GM18499 (cell line): ENCODE results near the gene CSH2.

ENCODE experiments used
- ATAC-seq: cut with Tn5 transposase; IDR thresholded peaks from one replicate; pipeline ENCODE4 v1.9.1; 2021; ENCODE audit warnings: moderate number of reproducible peaks; ENCODE audit not compliant: insufficient read depth, unreplicated experiment

The CSH2 gene

GRCh38 chr17:63822537-63822936, 50.9 kb downstream of the CSH2 start:
- no peak for ATAC-seq
